Measurements from ENCODE around the gene SST.

The SST gene

DNA sequence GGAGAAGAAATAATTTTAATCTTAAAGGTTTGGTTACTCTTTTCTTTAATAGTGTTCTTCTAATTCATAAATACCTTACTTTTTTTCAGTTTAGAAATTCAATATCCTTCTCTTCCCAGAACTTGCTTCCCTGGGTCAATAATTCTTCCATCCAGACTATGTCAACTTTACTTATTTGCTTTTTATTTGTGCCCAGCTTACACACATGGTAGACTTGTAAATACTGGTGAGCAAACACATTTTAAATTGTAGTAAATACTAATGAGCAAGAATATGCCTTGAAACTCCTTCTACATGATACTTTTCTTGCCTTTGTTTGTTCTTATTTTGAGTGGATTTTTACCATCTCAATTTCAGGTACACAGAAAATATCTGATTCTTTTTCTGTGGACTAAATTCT lies 33.7 kb downstream of the SST start:
- no peak for ATAC-seq (replicated peaks)
- peaks cover 0 to 5% of the 10 kb centered on the region in 2 donors for H3K36me3 Mint-ChIP-seq
- DNase-seq = no peak
- H3K9me3 Mint-ChIP-seq = peaks cover 6 to 10% of the 10 kb centered on the region in 2 donors
- no peak overlapping the region for H3K4me3 Mint-ChIP-seq
- no peaks in the 10 kb centered on the region for H3K4me1 Mint-ChIP-seq
- peaks cover 22 to 27% of the 10 kb centered on the region in 2 donors for H3K27me3 Mint-ChIP-seq
- no peak overlapping the region for H3K27ac Mint-ChIP-seq

DNA sequence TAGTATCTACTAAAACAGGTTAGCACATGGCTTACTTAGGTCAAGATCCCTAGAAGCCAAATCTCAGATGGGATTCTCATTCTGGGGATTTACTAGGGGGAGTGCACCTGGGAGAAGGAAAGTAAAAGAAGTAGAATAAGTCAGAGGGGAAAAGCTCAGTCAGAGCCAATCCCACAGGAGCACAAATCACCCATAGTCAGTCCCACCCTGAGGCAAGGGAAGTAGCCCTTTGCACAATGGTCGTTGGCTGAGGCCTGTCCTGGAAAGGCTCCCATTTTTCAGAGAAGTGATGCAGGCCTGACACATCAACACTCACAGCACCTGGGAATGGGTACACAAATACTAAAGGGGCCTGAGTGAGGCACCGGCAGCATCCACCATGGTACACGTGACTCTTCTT lies 39.8 kb downstream of the SST start:
- H3K27ac Mint-ChIP-seq = no peak overlapping the region
- ATAC-seq (replicated peaks) (no peak), DNase-seq (no peak)
- peaks cover 0 to 2% of the 10 kb centered on the region in 2 donors for H3K4me1 Mint-ChIP-seq
- peaks cover 17 to 24% of the 10 kb centered on the region in 2 donors for H3K27me3 Mint-ChIP-seq
- no peak overlapping the region for H3K4me3 Mint-ChIP-seq
- H3K36me3 Mint-ChIP-seq = peaks cover 0 to 5% of the 10 kb centered on the region in 2 donors
- H3K9me3 Mint-ChIP-seq = peaks cover 6% of the 10 kb centered on the region in 2 donors

DNA sequence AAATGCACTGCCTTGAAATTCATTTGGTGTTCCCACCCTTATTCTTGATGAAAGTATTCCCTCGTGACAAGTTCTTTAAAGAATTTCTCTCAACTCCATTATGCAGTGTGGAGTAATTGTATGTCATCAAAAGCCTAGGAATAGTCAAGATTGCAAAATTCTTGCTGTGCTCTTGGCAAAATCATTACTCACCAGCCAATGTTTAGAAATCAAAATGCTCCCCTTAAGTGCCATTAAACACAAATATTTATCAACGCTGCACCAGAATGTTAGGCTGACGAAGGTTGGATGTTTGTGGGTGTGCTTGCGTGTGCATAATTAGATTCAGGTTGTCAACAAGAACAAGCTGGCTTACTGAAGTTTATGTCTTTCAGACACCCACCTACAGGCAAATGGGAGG lies 40.5 kb downstream of the SST start:
- DNase-seq = no peak
- H3K27ac Mint-ChIP-seq = no peak overlapping the region

DNA sequence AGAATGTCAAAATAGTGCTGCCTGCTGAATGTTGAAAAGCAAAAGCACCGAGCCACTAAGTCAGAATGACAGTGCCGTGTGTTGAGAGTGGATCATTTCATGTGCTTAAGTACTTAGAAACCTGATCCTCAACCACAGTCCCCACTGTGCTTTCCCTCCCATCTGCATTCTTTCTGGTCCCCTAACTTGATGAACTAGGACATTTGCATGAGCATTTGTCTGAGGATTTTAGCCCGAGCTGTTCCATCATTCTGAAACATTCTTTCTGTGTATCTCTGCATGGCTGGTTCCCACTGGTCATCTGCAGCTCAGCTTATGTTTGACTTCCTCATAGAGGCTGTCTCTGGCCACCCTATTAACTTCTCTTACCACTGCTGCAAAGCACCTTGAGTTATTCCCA lies 42.0 kb downstream of the SST start:
- Mint-ChIP-seq H3K9me3 (no peaks in the 10 kb centered on the region), H3K36me3 (no peaks in the 10 kb centered on the region), H3K27me3 (peaks cover 19 to 31% of the 10 kb centered on the region in 2 donors), H3K4me3 (no peak overlapping the region), H3K4me1 (peaks cover 0 to 2% of the 10 kb centered on the region in 2 donors), H3K27ac (no peak overlapping the region)
- DNase-seq = no peak
- peak; percentile 31 to 71 for ATAC-seq (replicated peaks)

More for the DNA sequence above, 40.5 kb downstream of the SST start:
- peaks cover 19 to 24% of the 10 kb centered on the region in 2 donors for H3K27me3 Mint-ChIP-seq
- H3K4me3 Mint-ChIP-seq = no peak overlapping the region
- H3K9me3 Mint-ChIP-seq = peaks cover 0 to 1% of the 10 kb centered on the region in 2 donors
- no peaks in the 10 kb centered on the region for H3K36me3 Mint-ChIP-seq
- H3K4me1 Mint-ChIP-seq = peaks cover 0 to 2% of the 10 kb centered on the region in 2 donors
- ATAC-seq (replicated peaks) = no peak

- Mint-ChIP-seq H3K4me1 (peaks cover 0 to 2% of the 10 kb centered on the region in 2 donors), H3K27ac (no peak overlapping the region), H3K4me3 (no peak overlapping the region), H3K36me3 (no peaks in the 10 kb centered on the region), H3K9me3 (no peaks in the 10 kb centered on the region), H3K27me3 (peaks cover 16 to 40% of the 10 kb centered on the region in 2 donors)
- DNase-seq (no peak), ATAC-seq (replicated peaks) (no peak)
Observed at GRCh38 chr3:187626581-187626980, 43.6 kb downstream of the SST start.

DNA sequence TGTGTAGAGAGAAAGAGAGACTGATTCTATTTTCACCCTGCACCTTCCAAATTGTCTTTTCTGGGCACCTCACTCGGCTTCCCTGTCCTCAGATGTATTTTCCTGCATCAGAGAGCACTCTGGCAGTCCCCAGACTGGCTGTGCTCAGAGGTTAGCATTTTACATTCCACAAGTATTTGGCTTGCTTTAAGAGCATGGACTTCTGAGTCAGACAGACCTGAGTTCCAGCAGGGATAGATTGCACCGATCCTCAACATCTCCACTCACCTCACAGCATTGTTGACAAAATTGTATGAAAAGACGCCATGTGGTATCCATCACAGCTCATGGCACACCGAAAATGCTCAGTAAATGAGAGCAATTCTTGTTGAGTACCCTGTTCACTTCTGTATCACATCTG lies 45.6 kb downstream of the SST start:
- Mint-ChIP-seq H3K4me1 (peaks cover 0 to 2% of the 10 kb centered on the region in 2 donors), H3K36me3 (no peaks in the 10 kb centered on the region), H3K27me3 (peaks cover 13 to 35% of the 10 kb centered on the region in 2 donors), H3K4me3 (no peak overlapping the region), H3K27ac (no peak overlapping the region), H3K9me3 (no peaks in the 10 kb centered on the region)
- DNase-seq = no peak
- no peak for ATAC-seq (replicated peaks)

GRCh38 chr3:187623285-187623814 lies 46.8 kb downstream of the SST start:
- ATAC-seq (replicated peaks) (peak in 1 of 2 donors; percentile 75), DNase-seq (no peak)
- peaks cover 13 to 35% of the 10 kb centered on the region in 2 donors for H3K27me3 Mint-ChIP-seq
- no peaks in the 10 kb centered on the region for H3K36me3 Mint-ChIP-seq
- peaks cover 0 to 2% of the 10 kb centered on the region in 2 donors for H3K4me1 Mint-ChIP-seq
- H3K4me3 Mint-ChIP-seq = no peak overlapping the region
- H3K27ac Mint-ChIP-seq = no peak overlapping the region
- H3K9me3 Mint-ChIP-seq = no peaks in the 10 kb centered on the region

DNA sequence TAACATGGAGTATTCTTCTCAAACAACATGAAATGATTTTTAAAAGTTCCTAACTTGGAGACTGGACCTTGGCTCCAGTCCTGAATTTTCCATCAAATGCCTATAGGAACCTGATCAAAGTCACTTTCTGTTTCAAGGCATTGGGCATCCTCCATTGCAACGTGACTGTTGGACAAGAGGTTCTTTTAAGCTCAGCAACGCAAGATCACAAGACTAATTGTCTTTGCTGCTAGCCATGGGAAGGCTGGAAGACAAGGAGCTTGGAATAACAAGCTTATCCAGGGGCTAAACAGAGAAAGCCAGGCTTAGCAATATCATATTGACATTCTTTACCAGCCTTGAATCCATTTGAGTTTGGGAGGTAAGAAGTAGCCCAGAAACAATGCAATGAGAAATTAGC lies 48.3 kb downstream of the SST start:
- H3K36me3 Mint-ChIP-seq = no peaks in the 10 kb centered on the region
- H3K9me3 Mint-ChIP-seq = no peaks in the 10 kb centered on the region
- no peak overlapping the region for H3K27ac Mint-ChIP-seq
- ATAC-seq (replicated peaks) = no peak
- no peak for DNase-seq
- H3K4me1 Mint-ChIP-seq = no peaks in the 10 kb centered on the region
- H3K4me3 Mint-ChIP-seq = no peak overlapping the region
- H3K27me3 Mint-ChIP-seq = peaks cover 13 to 35% of the 10 kb centered on the region in 2 donors

DNA sequence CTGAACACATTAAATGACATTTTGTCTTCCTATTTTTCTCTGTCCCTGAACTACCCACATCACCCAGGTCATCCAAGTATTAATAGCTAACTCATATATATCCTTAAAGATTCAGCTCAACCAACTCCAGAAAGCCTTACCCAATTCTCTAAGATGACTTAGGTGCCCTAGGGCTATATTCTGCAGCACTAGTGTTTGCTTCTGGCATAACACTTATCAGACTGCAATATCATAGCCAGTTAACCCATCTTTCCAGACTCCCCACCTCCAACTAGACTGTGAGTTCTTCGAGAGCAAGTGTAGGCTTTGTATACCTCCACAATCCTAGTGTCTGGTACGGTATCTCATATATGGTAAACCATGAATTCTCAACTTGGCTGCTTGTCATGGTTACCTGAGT lies 50.7 kb downstream of the SST start:
- no peaks in the 10 kb centered on the region for H3K9me3 Mint-ChIP-seq
- peaks cover 13 to 25% of the 10 kb centered on the region in 2 donors for H3K27me3 Mint-ChIP-seq
- H3K4me1 Mint-ChIP-seq = no peaks in the 10 kb centered on the region
- H3K27ac Mint-ChIP-seq = no peak overlapping the region
- H3K4me3 Mint-ChIP-seq = no peak overlapping the region
- no peak for DNase-seq
- H3K36me3 Mint-ChIP-seq = no peaks in the 10 kb centered on the region
- ATAC-seq (replicated peaks) = no peak

Measured in stimulated activated naive B cell treated with anti-CD40 and anti-IgM and Interleukin-4, amounts not matched to agents 10 μg/mL and 1 μg/mL and 100 μg/mL, for 72 hours (primary cell).